HEK293 (cell line): ENCODE data around the gene CARD11.

Experiments
- CTCF ChIA-PET: fragments of 350-600 bp; formaldehyde crosslinking; extraction: SDS; loops from one replicate; lab custom pipeline; 2021; ENCODE audit warnings: antibody characterized with exemption; lab: Yijun Ruan, JAX
- POLR2A ChIA-PET: fragments of 300-600 bp; formaldehyde crosslinking; extraction: SDS; loops from one replicate; lab custom pipeline; 2020; ENCODE audit warnings: antibody characterized with exemption, inconsistent platforms; lab: Yijun Ruan, JAX
- H3K27ac ChIP-seq: fragments of 200-500 bp; sonication (Bioruptor generic); 2 replicates; pipeline ENCODE4 v1.5.1; 2014; ENCODE audit warnings: low read depth, low read length, control low read depth, inconsistent platforms; ENCODE audit errors: extremely low read depth
- H3K36me3 ChIP-seq, 2 experiments: fragments of 200-500 bp in 1 of 2; sonication (Bioruptor generic) in 1 of 2; 1 replicate in 1 of 2; 2 replicates in 1 of 2; pipeline ENCODE4 v1.5.1; 2014 to 2017; ENCODE audit warnings: inconsistent platforms in 2 of 2, low read length in 2 of 2; ENCODE audit not compliant: control insufficient read depth in 2 of 2, insufficient read depth in 1 of 2
- H3K4me1 ChIP-seq: fragments of 200-500 bp; sonication (Bioruptor generic); 2 replicates; pipeline ENCODE4 v1.5.1; 2014; ENCODE audit warnings: mild to moderate bottlenecking, low read length, inconsistent platforms; ENCODE audit not compliant: control insufficient read depth, insufficient read depth
- H3K4me3 ChIP-seq: 2 replicates; pipeline ENCODE4 v1.5.1; 2011; ENCODE audit warnings: low read depth, mild to moderate bottlenecking, control low read depth, low read length, moderate library complexity
- H3K9me3 ChIP-seq: fragments of 200-500 bp; sonication (Bioruptor generic); 2 replicates; pipeline ENCODE4 v1.5.1; 2014; ENCODE audit warnings: low read depth, low read length, inconsistent platforms; ENCODE audit not compliant: control insufficient read depth, insufficient read depth
- BCL6B ChIP-seq: fragments of 450-650 bp; formaldehyde crosslinking; IDR thresholded peaks from 2 replicates; pipeline ENCODE4 v1.5.1; 2017; ENCODE audit warnings: missing biosample characterization, missing genetic modification characterization
- EGR2 ChIP-seq: fragments of 450-650 bp; formaldehyde crosslinking; IDR thresholded peaks from 2 replicates; pipeline ENCODE4 v1.5.1; 2016; ENCODE audit warnings: low read depth, missing biosample characterization, missing genetic modification characterization
- KLF1 ChIP-seq: fragments of 450-650 bp; formaldehyde crosslinking; IDR thresholded peaks from 2 replicates; pipeline ENCODE4 v1.5.1; 2016; ENCODE audit warnings: missing biosample characterization, missing genetic modification characterization
- KLF10 ChIP-seq: fragments of 450-650 bp; IDR thresholded peaks from 2 replicates; pipeline ENCODE4 v1.5.1; 2018; ENCODE audit warnings: missing biosample characterization, mild to moderate bottlenecking, missing genetic modification characterization
- KLF16 ChIP-seq: fragments of 450-650 bp; formaldehyde crosslinking; IDR thresholded peaks from 2 replicates; pipeline ENCODE4 v1.5.1; 2017; ENCODE audit warnings: missing biosample characterization, missing genetic modification characterization
- KLF8 ChIP-seq: fragments of 450-650 bp; formaldehyde crosslinking; IDR thresholded peaks from 2 replicates; pipeline ENCODE4 v1.5.1; 2016; ENCODE audit warnings: missing biosample characterization, missing genetic modification characterization
- TRIM28 ChIP-seq: IDR thresholded peaks from 2 replicates; pipeline ENCODE4 v1.6.1; 2011; ENCODE audit warnings: low read length, control low read depth, borderline replicate concordance
- WT1 ChIP-seq: fragments of 450-650 bp; formaldehyde crosslinking; IDR thresholded peaks from 2 replicates; pipeline ENCODE4 v1.5.1; 2016; ENCODE audit warnings: missing biosample characterization, missing genetic modification characterization
- ZBTB1 ChIP-seq: fragments of 450-650 bp; formaldehyde crosslinking; IDR thresholded peaks from 2 replicates; pipeline ENCODE4 v1.5.1; 2016; ENCODE audit warnings: missing biosample characterization, missing genetic modification characterization
- ZBTB8A ChIP-seq: fragments of 450-650 bp; formaldehyde crosslinking; IDR thresholded peaks from 2 replicates; pipeline ENCODE4 v1.5.1; 2016; ENCODE audit warnings: missing biosample characterization, missing genetic modification characterization
- ZNF155 ChIP-seq: fragments of 450-650 bp; formaldehyde crosslinking; IDR thresholded peaks from 2 replicates; pipeline ENCODE4 v1.5.1; 2016; ENCODE audit warnings: missing biosample characterization, missing genetic modification characterization
- ZNF184 ChIP-seq: fragments of 450-650 bp; IDR thresholded peaks from 2 replicates; pipeline ENCODE4 v1.5.1; 2018; ENCODE audit warnings: missing biosample characterization, mild to moderate bottlenecking, missing genetic modification characterization
- ZNF19 ChIP-seq: fragments of 450-650 bp; formaldehyde crosslinking; IDR thresholded peaks from 2 replicates; pipeline ENCODE4; 2016; ENCODE audit warnings: missing biosample characterization, missing genetic modification characterization, low read depth
- ZNF248 ChIP-seq: fragments of 450-650 bp; formaldehyde crosslinking; IDR thresholded peaks from 2 replicates; pipeline ENCODE4 v1.5.1; 2017; ENCODE audit warnings: missing biosample characterization, missing genetic modification characterization
- ZNF292 ChIP-seq: fragments of 450-650 bp; formaldehyde crosslinking; IDR thresholded peaks from 2 replicates; pipeline ENCODE4 v1.5.1; 2016; ENCODE audit warnings: low read depth, missing biosample characterization, missing genetic modification characterization, borderline replicate concordance
- ZNF311 ChIP-seq: fragments of 450-650 bp; formaldehyde crosslinking; IDR thresholded peaks from 2 replicates; pipeline ENCODE4 v1.5.1; 2017; ENCODE audit warnings: missing biosample characterization, missing genetic modification characterization, borderline replicate concordance
- ZNF324 ChIP-seq: fragments of 450-650 bp; formaldehyde crosslinking; IDR thresholded peaks from 2 replicates; pipeline ENCODE4 v1.5.1; 2016; ENCODE audit warnings: missing biosample characterization, missing genetic modification characterization
- ZNF426 ChIP-seq: fragments of 450-650 bp; formaldehyde crosslinking; IDR thresholded peaks from 2 replicates; pipeline ENCODE4 v1.5.1; 2017; ENCODE audit warnings: missing biosample characterization, missing genetic modification characterization, mild to moderate bottlenecking, inconsistent platforms, moderate library complexity
- ZNF473 ChIP-seq: fragments of 450-650 bp; formaldehyde crosslinking; IDR thresholded peaks from 2 replicates; pipeline ENCODE4 v1.5.1; 2017; ENCODE audit warnings: missing biosample characterization, missing genetic modification characterization
- ZNF530 ChIP-seq: fragments of 450-650 bp; formaldehyde crosslinking; IDR thresholded peaks from 2 replicates; pipeline ENCODE4 v1.5.1; 2016; ENCODE audit warnings: low read depth, missing biosample characterization, missing genetic modification characterization
- ZNF558 ChIP-seq: fragments of 450-650 bp; formaldehyde crosslinking; IDR thresholded peaks from 2 replicates; pipeline ENCODE4 v1.5.1; 2016; ENCODE audit warnings: missing biosample characterization, missing genetic modification characterization
- ZNF585B ChIP-seq: fragments of 450-650 bp; formaldehyde crosslinking; IDR thresholded peaks from 2 replicates; pipeline ENCODE4 v1.5.1; 2016; ENCODE audit warnings: missing biosample characterization, missing genetic modification characterization
- ZNF660 ChIP-seq: fragments of 450-650 bp; IDR thresholded peaks from 2 replicates; pipeline ENCODE4 v1.5.1; 2018; ENCODE audit warnings: missing biosample characterization, mild to moderate bottlenecking, missing genetic modification characterization
- ZNF704 ChIP-seq: fragments of 450-650 bp; formaldehyde crosslinking; IDR thresholded peaks from 2 replicates; pipeline ENCODE4 v1.5.1; 2016; ENCODE audit warnings: missing biosample characterization, missing genetic modification characterization
- ZNF768 ChIP-seq: fragments of 450-650 bp; formaldehyde crosslinking; IDR thresholded peaks from 2 replicates; pipeline ENCODE4 v1.5.1; 2018; ENCODE audit warnings: missing biosample characterization, mild to moderate bottlenecking, missing genetic modification characterization
- ZNF777 ChIP-seq: fragments of 450-650 bp; formaldehyde crosslinking; IDR thresholded peaks from 2 replicates; pipeline ENCODE4 v1.5.1; 2017; ENCODE audit warnings: missing biosample characterization, missing genetic modification characterization, borderline replicate concordance
- ZNF792 ChIP-seq: fragments of 450-650 bp; formaldehyde crosslinking; IDR thresholded peaks from 2 replicates; pipeline ENCODE4 v1.5.1; 2016; ENCODE audit warnings: missing biosample characterization, missing genetic modification characterization
- ZSCAN16 ChIP-seq: fragments of 450-650 bp; formaldehyde crosslinking; IDR thresholded peaks from 2 replicates; pipeline ENCODE4 v1.5.1; 2016; ENCODE audit warnings: missing biosample characterization, missing genetic modification characterization

The CARD11 gene

GRCh38 chr7:2943851-2944601 lies 99.6 kb downstream of the CARD11 start:
- Histone ChIP-seq H3K4me1 (no peaks in the 10 kb centered on the region), H3K36me3 (no peaks in the 10 kb centered on the region), H3K4me3 (no peak overlapping the region)
- POLR2A ChIA-PET, result no interaction called here
- no peak for TF ChIP-seq ZNF19 (tag by site-specific recombination)
- no peak for TF ChIP-seq ZNF660 (tag by site-specific recombination)
- no peak for TF ChIP-seq ZNF768
- no peak for TF ChIP-seq ZNF248 (tag by site-specific recombination)
- no peak for TF ChIP-seq KLF16 (tag by site-specific recombination)
- TF ChIP-seq ZNF426 (tag by site-specific recombination), result no peak
- no peak for TF ChIP-seq KLF10 (tag by site-specific recombination)
- no peak for TF ChIP-seq ZNF585B
- no peak for TF ChIP-seq TRIM28
- TF ChIP-seq ZNF184 (tag by site-specific recombination), result no peak
- no peak for TF ChIP-seq ZNF324 (tag by site-specific recombination)
- TF ChIP-seq, all 188 proteins: peak for 0
- no peak overlapping the region for H3K27ac ChIP-seq
- CTCF ChIA-PET, result no interaction called here
- H3K9me3 ChIP-seq, result no peaks in the 10 kb centered on the region

- H3K4me1 ChIP-seq, result no peaks in the 10 kb centered on the region
- H3K36me3 ChIP-seq, result no peaks in the 10 kb centered on the region
- POLR2A ChIA-PET, result no interaction called here
- CTCF ChIA-PET, result interaction anchor here (1.1 kb wide), 1 partner anchor 20 kb away, joined by 3 read pairs; no protein-coding TSS in a partner anchor
- TF ChIP-seq BCL6B (tag by site-specific recombination) (no peak), ZNF704 (tag by site-specific recombination) (no peak), EGR2 (tag by site-specific recombination) (no peak), ZNF777 (tag by site-specific recombination) (no peak), KLF8 (tag by site-specific recombination) (no peak), KLF1 (tag by site-specific recombination) (no peak), ZNF792 (no peak), ZNF530 (tag by site-specific recombination) (no peak), ZNF155 (tag by site-specific recombination) (no peak), ZNF292 (tag by site-specific recombination) (no peak), ZSCAN16 (no peak), ZNF558 (tag by site-specific recombination) (no peak), WT1 (tag by site-specific recombination) (no peak), ZBTB1 (tag by site-specific recombination) (no peak), ZBTB8A (tag by site-specific recombination) (no peak), ZNF311 (tag by site-specific recombination) (no peak), ZNF473 (tag by site-specific recombination) (no peak)
- H3K4me3 ChIP-seq, result no peak overlapping the region
- no peak overlapping the region for H3K27ac ChIP-seq
- no peaks in the 10 kb centered on the region for H3K9me3 ChIP-seq
Measured at GRCh38 chr7:2941216-2941859, 102.3 kb downstream of the CARD11 start.
